ENCODE measurements around the gene EEF2.
"Not testable (repeated sequence)": the region's sequence is repeated elsewhere in the genome, so short reads cannot be mapped to it uniquely, and the experiment has no call there.

EEF2 gene

DNA sequence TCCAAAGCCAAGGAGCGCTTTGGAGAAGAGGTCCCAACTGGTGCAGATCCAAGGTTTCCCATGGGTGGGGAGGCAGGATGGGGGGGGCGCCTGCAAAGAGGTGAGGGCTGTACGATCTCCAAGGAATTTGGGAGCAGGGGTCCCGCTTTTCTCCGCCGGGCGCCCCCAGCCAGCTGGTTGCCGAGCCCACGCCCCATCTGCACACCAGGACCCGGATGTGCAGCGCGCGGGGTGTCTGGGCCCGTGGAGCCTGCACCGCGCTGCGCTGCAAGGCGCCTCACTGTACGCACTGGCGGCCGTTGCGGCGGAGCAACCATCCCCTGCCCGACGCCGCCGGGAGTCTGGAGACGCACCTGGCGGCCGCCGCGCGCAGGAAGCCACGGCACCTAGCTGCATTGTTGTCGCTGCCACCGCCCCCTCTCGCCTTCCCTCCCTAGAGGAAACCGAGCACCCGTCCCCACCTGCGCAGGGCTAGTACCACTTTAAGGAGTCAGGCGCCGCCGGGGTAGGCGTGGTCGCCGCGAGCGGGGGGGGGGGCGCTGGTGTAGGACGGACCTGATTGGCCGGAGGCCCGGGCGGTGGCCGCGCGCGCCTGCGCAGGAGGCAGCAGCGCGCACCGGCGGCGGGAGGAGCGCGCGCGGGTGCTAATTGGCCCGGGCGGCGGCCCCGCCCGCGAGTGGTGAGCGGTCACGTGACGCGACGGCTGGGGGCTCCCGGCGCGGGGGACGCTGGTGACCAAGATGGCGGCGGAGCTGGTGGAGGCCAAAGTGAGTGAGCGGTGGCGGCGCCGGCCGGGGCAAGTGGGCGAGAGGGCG lies 22.0 kb upstream of the EEF2 start, which contains the start of gene PIAS4:
Gene PIAS4 (plus strand): TSS at position 716 of the 815 bp plus-strand sequence. CDS start 25 bp downstream, at position 741.
- peaks cover 54% of the 10 kb centered on the region for H3K79me2 ChIP-seq (ENCODE audit: insufficient read depth, low read length)
- TF ChIP-seq, protein P1, sequence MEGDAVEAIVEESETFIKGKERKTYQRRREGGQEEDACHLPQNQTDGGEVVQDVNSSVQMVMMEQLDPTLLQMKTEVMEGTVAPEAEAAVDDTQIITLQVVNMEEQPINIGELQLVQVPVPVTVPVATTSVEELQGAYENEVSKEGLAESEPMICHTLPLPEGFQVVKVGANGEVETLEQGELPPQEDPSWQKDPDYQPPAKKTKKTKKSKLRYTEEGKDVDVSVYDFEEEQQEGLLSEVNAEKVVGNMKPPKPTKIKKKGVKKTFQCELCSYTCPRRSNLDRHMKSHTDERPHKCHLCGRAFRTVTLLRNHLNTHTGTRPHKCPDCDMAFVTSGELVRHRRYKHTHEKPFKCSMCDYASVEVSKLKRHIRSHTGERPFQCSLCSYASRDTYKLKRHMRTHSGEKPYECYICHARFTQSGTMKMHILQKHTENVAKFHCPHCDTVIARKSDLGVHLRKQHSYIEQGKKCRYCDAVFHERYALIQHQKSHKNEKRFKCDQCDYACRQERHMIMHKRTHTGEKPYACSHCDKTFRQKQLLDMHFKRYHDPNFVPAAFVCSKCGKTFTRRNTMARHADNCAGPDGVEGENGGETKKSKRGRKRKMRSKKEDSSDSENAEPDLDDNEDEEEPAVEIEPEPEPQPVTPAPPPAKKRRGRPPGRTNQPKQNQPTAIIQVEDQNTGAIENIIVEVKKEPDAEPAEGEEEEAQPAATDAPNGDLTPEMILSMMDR (conservative IDR thresholded peaks at IDR 0.05; ENCODE audit: low read length), result no peak
- no peak for TF ChIP-seq EZH2phosphoT487 (IDR thresholded peaks at IDR 0.05; ENCODE audit: borderline replicate concordance)
- H3K4me1 ChIP-seq (ENCODE audit: insufficient read depth, low read length, poor library complexity, severe bottlenecking), result peaks cover 29% of the 10 kb centered on the region
- no peaks in the 10 kb centered on the region for H3K9me3 ChIP-seq (ENCODE audit: insufficient read depth, low read depth, low read length)
- peak within 1 kb of the TSS; percentile 86 for H2AFZ ChIP-seq (ENCODE audit: low read length)
- peak within 1 kb of the TSS; percentile 100 for H3K4me2 ChIP-seq (ENCODE audit: low read depth, low read length, poor library complexity, severe bottlenecking)
- H3K4me3 ChIP-seq (ENCODE audit: low read length, poor library complexity, severe bottlenecking), result peak within 1 kb of the TSS; percentile 95
- H4K20me1 ChIP-seq (ENCODE audit: insufficient read depth, low read length, poor library complexity, severe bottlenecking), result peaks cover 32% of the 10 kb centered on the region
- H3K9me2 ChIP-seq (replicated peaks; ENCODE audit: low read depth, low read length), result no peaks in the 10 kb centered on the region
- H3K36me3 ChIP-seq (ENCODE audit: insufficient read depth, low read length), result no peaks in the 10 kb centered on the region
- H3K27me3 ChIP-seq (ENCODE audit: insufficient read depth, low read length, poor library complexity, severe bottlenecking), result no peaks in the 10 kb centered on the region
- peak within 1 kb of the TSS; percentile 92 for H3K9ac ChIP-seq (ENCODE audit: low read depth, low read length, poor library complexity, severe bottlenecking)
- no peaks in the 10 kb centered on the region for H3F3A ChIP-seq (ENCODE audit: low read depth)

DNA sequence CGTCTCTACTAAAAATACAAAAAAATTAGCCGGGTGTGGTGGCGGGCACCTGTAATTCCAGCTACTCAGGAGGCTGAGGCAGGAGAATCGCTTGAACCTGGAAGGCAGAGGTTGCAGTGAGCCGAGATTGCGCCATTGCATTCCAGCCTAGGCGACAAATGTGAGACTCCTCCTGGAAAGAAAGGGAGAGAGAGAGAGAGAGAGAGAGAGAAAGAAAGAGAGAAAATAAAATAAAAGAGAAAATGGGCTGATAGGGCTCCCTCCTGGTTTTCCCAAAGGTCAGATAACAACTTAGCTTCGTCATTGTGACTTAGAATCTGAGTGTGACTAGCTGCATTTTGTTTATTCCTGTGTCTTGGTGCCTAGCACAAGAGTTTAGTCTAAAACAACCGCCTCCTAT lies 20.2 kb upstream of the EEF2 start:
- not testable (repeated sequence) for H3K4me3 ChIP-seq (ENCODE audit: low read length, poor library complexity, severe bottlenecking); H3K9me2 ChIP-seq (replicated peaks; ENCODE audit: low read depth, low read length); H3K36me3 ChIP-seq (ENCODE audit: insufficient read depth, low read length); H2AFZ ChIP-seq (ENCODE audit: low read length); H3K27me3 ChIP-seq (ENCODE audit: insufficient read depth, low read length, poor library complexity, severe bottlenecking); H3K9ac ChIP-seq (ENCODE audit: low read depth, low read length, poor library complexity, severe bottlenecking); H3K4me2 ChIP-seq (ENCODE audit: low read depth, low read length, poor library complexity, severe bottlenecking); H3K9me3 ChIP-seq (ENCODE audit: insufficient read depth, low read depth, low read length); H3F3A ChIP-seq (ENCODE audit: low read depth)
- peaks cover 26% of the 10 kb centered on the region for H3K4me1 ChIP-seq (ENCODE audit: insufficient read depth, low read length, poor library complexity, severe bottlenecking)
- peaks cover 38% of the 10 kb centered on the region for H3K79me2 ChIP-seq (ENCODE audit: insufficient read depth, low read length)
- H4K20me1 ChIP-seq (ENCODE audit: insufficient read depth, low read length, poor library complexity, severe bottlenecking), result peaks cover 24% of the 10 kb centered on the region

DNA sequence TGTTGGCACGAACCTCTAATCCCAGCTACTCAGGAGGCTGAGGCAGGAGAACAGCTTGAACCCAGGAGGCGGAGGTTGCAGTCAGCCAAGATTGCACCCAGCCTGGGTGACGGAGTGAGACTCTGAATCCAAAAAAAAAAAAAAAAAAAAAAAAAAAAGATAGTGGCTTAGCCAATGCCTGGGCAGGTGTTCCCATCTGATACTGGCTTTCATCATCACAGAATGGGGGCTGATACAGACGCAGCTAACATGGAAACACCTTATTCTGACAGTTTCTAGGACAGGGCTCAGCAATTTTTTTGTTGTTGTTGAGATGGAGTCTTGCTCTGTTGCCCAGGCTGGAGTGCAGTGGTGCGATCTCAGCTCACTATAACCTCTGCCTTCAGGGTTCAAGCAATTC lies 15.5 kb upstream of the EEF2 start:
- H3K36me3 ChIP-seq (ENCODE audit: insufficient read depth, low read length); H3K9me3 ChIP-seq (ENCODE audit: insufficient read depth, low read depth, low read length); H3K4me3 ChIP-seq (ENCODE audit: low read length, poor library complexity, severe bottlenecking); H3F3A ChIP-seq (ENCODE audit: low read depth); H3K4me1 ChIP-seq (ENCODE audit: insufficient read depth, low read length, poor library complexity, severe bottlenecking); H3K79me2 ChIP-seq (ENCODE audit: insufficient read depth, low read length); H3K9me2 ChIP-seq (replicated peaks; ENCODE audit: low read depth, low read length); H3K4me2 ChIP-seq (ENCODE audit: low read depth, low read length, poor library complexity, severe bottlenecking); H4K20me1 ChIP-seq (ENCODE audit: insufficient read depth, low read length, poor library complexity, severe bottlenecking); H2AFZ ChIP-seq (ENCODE audit: low read length); H3K9ac ChIP-seq (ENCODE audit: low read depth, low read length, poor library complexity, severe bottlenecking); H3K27me3 ChIP-seq (ENCODE audit: insufficient read depth, low read length, poor library complexity, severe bottlenecking): not testable (repeated sequence)

DNA sequence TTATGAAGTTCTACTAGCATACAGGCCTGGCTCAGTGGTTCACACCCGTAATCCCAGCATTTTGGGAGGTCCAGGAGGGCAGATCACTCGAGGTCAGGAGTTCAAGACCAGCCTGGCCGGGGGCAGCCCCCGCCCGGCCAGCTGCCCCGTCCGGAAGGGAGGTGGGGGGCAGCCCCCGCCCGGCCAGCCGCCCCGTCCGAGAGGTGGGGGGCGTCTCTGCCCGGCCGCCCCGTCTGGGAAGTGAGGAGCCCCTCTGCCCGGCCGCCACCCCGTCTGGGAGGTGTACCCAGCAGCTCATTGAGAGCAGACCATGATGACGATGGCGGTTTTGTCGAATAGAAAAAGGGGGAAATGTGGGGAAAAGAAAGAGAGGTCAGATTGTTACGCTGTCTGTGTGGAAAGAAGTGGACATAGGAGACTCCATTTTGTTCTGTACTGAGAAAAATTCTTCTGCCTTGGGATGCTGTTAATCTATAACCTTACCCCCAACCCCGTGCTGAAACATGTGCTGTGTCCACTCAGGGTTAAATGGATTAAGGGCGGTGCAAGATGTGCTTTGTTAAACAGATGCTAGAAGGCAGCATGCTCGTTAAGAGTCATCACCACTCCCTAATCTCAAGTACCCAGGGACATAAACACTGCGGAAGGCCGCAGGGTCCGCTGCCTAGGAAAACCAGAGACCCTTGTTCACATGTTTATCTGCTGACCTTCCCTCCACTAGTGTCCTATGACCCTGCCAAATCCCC lies 13.6 kb upstream of the EEF2 start:
- H3K4me1 ChIP-seq (ENCODE audit: insufficient read depth, low read length, poor library complexity, severe bottlenecking); H3K4me3 ChIP-seq (ENCODE audit: low read length, poor library complexity, severe bottlenecking); H3K9ac ChIP-seq (ENCODE audit: low read depth, low read length, poor library complexity, severe bottlenecking); H3K9me2 ChIP-seq (replicated peaks; ENCODE audit: low read depth, low read length); H3K79me2 ChIP-seq (ENCODE audit: insufficient read depth, low read length); H3K4me2 ChIP-seq (ENCODE audit: low read depth, low read length, poor library complexity, severe bottlenecking); H3K27me3 ChIP-seq (ENCODE audit: insufficient read depth, low read length, poor library complexity, severe bottlenecking); H4K20me1 ChIP-seq (ENCODE audit: insufficient read depth, low read length, poor library complexity, severe bottlenecking); H3F3A ChIP-seq (ENCODE audit: low read depth); H3K36me3 ChIP-seq (ENCODE audit: insufficient read depth, low read length); H3K9me3 ChIP-seq (ENCODE audit: insufficient read depth, low read depth, low read length); H2AFZ ChIP-seq (ENCODE audit: low read length): not testable (repeated sequence)

Data from Loucy (cell line).